ENCODE data around the gene KRT74.

The KRT74 gene

GRCh38 chr12:52604859-52605258, 31.2 kb upstream of the KRT74 start:
- H3K27me3 ChIP-seq (ENCODE audit: insufficient read depth, poor library complexity, severe bottlenecking), result no peaks in the 10 kb centered on the region
- TF ChIP-seq CTCF (IDR thresholded peaks at IDR 0.05; ENCODE audit: poor library complexity, severe bottlenecking), result no peak
- H3K27ac ChIP-seq (ENCODE audit: poor library complexity, severe bottlenecking), result no peak overlapping the region
- no peak for ATAC-seq (ENCODE audit: low read depth)
- no peaks in the 10 kb centered on the region for H3K9me3 ChIP-seq (ENCODE audit: severe bottlenecking)
- H3K36me3 ChIP-seq (ENCODE audit: low read depth), result no peaks in the 10 kb centered on the region
- no peak for DNase-seq (ENCODE audit: low spot score)
- H3K4me1 ChIP-seq (ENCODE audit: insufficient read depth, poor library complexity, severe bottlenecking), result no peaks in the 10 kb centered on the region
- H3K4me3 ChIP-seq (ENCODE audit: severe bottlenecking), result no peak overlapping the region

- Histone ChIP-seq H3K27me3 (ENCODE audit: insufficient read depth, poor library complexity, severe bottlenecking) (no peaks in the 10 kb centered on the region), H3K27ac (ENCODE audit: poor library complexity, severe bottlenecking) (no peak overlapping the region), H3K4me3 (ENCODE audit: severe bottlenecking) (no peak overlapping the region), H3K9me3 (ENCODE audit: severe bottlenecking) (no peaks in the 10 kb centered on the region), H3K36me3 (ENCODE audit: low read depth) (no peaks in the 10 kb centered on the region), H3K4me1 (ENCODE audit: insufficient read depth, poor library complexity, severe bottlenecking) (no peaks in the 10 kb centered on the region)
- DNase-seq (ENCODE audit: low spot score) (no peak), ATAC-seq (ENCODE audit: low read depth) (peak; percentile 41; the same call in 1 of the 3 replicates)
- TF ChIP-seq CTCF (IDR thresholded peaks at IDR 0.05; ENCODE audit: poor library complexity, severe bottlenecking), result no peak
These were observed 29.7 kb upstream of the KRT74 start for GRCh38 chr12:52603314-52603713.

- no peaks in the 10 kb centered on the region for H3K27me3 ChIP-seq (ENCODE audit: insufficient read depth, poor library complexity, severe bottlenecking)
These were observed 28.9 kb upstream of the KRT74 start for GRCh38 chr12:52602552-52602951.

GRCh38 chr12:52601671-52602070, 28.0 kb upstream of the KRT74 start:
- Histone ChIP-seq H3K36me3 (ENCODE audit: low read depth) (no peaks in the 10 kb centered on the region), H3K27ac (ENCODE audit: poor library complexity, severe bottlenecking) (no peak overlapping the region), H3K27me3 (ENCODE audit: insufficient read depth, poor library complexity, severe bottlenecking) (no peaks in the 10 kb centered on the region), H3K4me3 (ENCODE audit: severe bottlenecking) (no peak overlapping the region), H3K4me1 (ENCODE audit: insufficient read depth, poor library complexity, severe bottlenecking) (no peaks in the 10 kb centered on the region), H3K9me3 (ENCODE audit: severe bottlenecking) (no peaks in the 10 kb centered on the region)
- TF ChIP-seq CTCF (IDR thresholded peaks at IDR 0.05; ENCODE audit: poor library complexity, severe bottlenecking), result no peak
- DNase-seq (ENCODE audit: low spot score) (no peak), ATAC-seq (ENCODE audit: low read depth) (no peak)

More at GRCh38 chr12:52602552-52602951, 28.9 kb upstream of the KRT74 start:
- TF ChIP-seq CTCF (IDR thresholded peaks at IDR 0.05; ENCODE audit: poor library complexity, severe bottlenecking), result no peak
- Histone ChIP-seq H3K4me1 (ENCODE audit: insufficient read depth, poor library complexity, severe bottlenecking) (no peaks in the 10 kb centered on the region), H3K4me3 (ENCODE audit: severe bottlenecking) (no peak overlapping the region), H3K9me3 (ENCODE audit: severe bottlenecking) (no peaks in the 10 kb centered on the region), H3K27ac (ENCODE audit: poor library complexity, severe bottlenecking) (no peak overlapping the region), H3K36me3 (ENCODE audit: low read depth) (no peaks in the 10 kb centered on the region)
- ATAC-seq (ENCODE audit: low read depth), result no peak
- DNase-seq (ENCODE audit: low spot score), result no peak

GRCh38 chr12:52600941-52601481, 27.4 kb upstream of the KRT74 start, which contains the start of gene KRT72:
KRT72 (minus strand) TSS chr12:52601463; CDS start chr12:52601452, 11 bp downstream.
- Histone ChIP-seq H3K4me1 (ENCODE audit: insufficient read depth, poor library complexity, severe bottlenecking) (no peaks in the 10 kb centered on the region), H3K27ac (ENCODE audit: poor library complexity, severe bottlenecking) (no peak within 1 kb of the TSS), H3K9me3 (ENCODE audit: severe bottlenecking) (no peaks in the 10 kb centered on the region), H3K27me3 (ENCODE audit: insufficient read depth, poor library complexity, severe bottlenecking) (no peaks in the 10 kb centered on the region), H3K36me3 (ENCODE audit: low read depth) (no peaks in the 10 kb centered on the region), H3K4me3 (ENCODE audit: severe bottlenecking) (no peak within 1 kb of the TSS)
- ATAC-seq (ENCODE audit: low read depth) (no peak), DNase-seq (ENCODE audit: low spot score) (peak; percentile 59)
- TF ChIP-seq CTCF (IDR thresholded peaks at IDR 0.05; ENCODE audit: poor library complexity, severe bottlenecking), result no peak

Measured in RWPE2 (cell line).